ENCODE data around the gene EPSTI1.
"Not testable (repeated sequence)": the region's sequence is repeated elsewhere in the genome, so short reads cannot be mapped to it uniquely, and the experiment has no call there.

DNA sequence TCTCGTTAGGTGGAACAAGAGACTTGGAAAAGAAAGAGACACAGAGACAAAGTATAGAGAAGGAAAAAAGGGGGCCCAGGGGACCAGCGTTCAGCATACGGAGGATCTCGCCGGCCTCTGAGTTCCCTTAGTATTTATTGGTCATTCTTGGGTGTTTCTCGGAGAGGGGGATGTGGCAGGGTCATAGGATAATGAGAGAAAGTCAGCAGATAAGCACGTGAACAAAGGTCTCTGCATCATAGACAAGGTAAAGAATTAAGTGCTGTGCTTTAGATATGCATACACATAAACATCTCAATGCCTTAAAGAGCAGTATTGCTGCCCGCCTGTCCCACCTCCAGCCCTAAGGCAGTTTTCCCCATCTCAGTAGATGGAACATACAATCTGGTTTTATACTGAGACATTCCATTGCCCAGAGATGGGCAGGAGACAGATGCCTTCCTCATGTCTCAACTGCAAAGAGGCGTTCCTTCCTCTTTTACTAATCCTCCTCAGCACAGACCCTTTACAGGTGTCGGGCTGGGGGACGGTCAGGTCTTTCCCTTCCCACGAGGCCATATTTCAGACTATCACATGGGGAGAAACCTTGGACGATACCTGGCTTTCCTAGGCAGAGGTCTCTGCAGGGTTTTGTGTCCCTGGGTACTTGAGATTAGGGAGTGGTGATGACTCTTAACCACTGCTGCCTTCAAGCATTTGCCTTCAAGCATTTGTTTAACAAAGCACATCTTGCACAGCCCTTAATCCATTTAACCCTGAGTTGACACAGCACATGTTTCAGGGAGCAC lies 48.7 kb upstream of the EPSTI1 start:
- not testable (repeated sequence) for TF ChIP-seq EZH2 (IDR thresholded peaks at IDR 0.05; ENCODE audit: borderline replicate concordance, low read length)
- TF ChIP-seq, protein P1, sequence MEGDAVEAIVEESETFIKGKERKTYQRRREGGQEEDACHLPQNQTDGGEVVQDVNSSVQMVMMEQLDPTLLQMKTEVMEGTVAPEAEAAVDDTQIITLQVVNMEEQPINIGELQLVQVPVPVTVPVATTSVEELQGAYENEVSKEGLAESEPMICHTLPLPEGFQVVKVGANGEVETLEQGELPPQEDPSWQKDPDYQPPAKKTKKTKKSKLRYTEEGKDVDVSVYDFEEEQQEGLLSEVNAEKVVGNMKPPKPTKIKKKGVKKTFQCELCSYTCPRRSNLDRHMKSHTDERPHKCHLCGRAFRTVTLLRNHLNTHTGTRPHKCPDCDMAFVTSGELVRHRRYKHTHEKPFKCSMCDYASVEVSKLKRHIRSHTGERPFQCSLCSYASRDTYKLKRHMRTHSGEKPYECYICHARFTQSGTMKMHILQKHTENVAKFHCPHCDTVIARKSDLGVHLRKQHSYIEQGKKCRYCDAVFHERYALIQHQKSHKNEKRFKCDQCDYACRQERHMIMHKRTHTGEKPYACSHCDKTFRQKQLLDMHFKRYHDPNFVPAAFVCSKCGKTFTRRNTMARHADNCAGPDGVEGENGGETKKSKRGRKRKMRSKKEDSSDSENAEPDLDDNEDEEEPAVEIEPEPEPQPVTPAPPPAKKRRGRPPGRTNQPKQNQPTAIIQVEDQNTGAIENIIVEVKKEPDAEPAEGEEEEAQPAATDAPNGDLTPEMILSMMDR (IDR thresholded peaks at IDR 0.05; ENCODE audit: low read length) = not testable (repeated sequence)
